Activated naive CD8-positive, alpha-beta T cell treated with anti-CD3 and anti-CD28 coated beads, Interleukin-2, amount 10 ng/mL, durations not matched to agents 7 days and 5 days (primary cell): ENCODE results near the gene SMYD1. TPM values are rescaled to one million over a fixed set of nuclear protein-coding genes. Genes with fewer than 3 reads are reported as not detected.

Experiments
- ATAC-seq: fragments of 150-1000 bp; cut with Tn5 transposase; one replicate; pipeline ENCODE4 v1.10.0; 2021; ENCODE audit warnings: low read depth, moderate library complexity
- POLR2A ChIA-PET: fragments of 350-600 bp; sonication (Branson Sonifier 250); formaldehyde crosslinking; loops from one replicate; lab custom pipeline; 2021; ENCODE audit warnings: antibody characterized with exemption; lab: Charles Lee
- DNase-seq: peaks from one replicate; pipeline ENCODE4 v3.0.0; 2021
- H3K27ac Mint-ChIP-seq: one replicate; pipeline ENCODE4 v1.8.0; 2022; ENCODE audit warnings: mild to moderate bottlenecking, mixed read lengths
- H3K27me3 Mint-ChIP-seq: one replicate; pipeline ENCODE4 v1.8.0; 2022; ENCODE audit warnings: mild to moderate bottlenecking, moderate library complexity, mixed read lengths
- H3K36me3 Mint-ChIP-seq: one replicate; pipeline ENCODE4 v1.8.0; 2021; ENCODE audit warnings: mild to moderate bottlenecking, mixed read lengths
- H3K4me1 Mint-ChIP-seq: one replicate; pipeline ENCODE4 v1.8.0; 2021; ENCODE audit warnings: mixed read lengths
- H3K4me3 Mint-ChIP-seq: one replicate; pipeline ENCODE4 v1.8.0; 2022; ENCODE audit warnings: mild to moderate bottlenecking, moderate library complexity, mixed read lengths
- H3K9me3 Mint-ChIP-seq: one replicate; pipeline ENCODE4 v1.8.0; 2021; ENCODE audit warnings: mixed read lengths
- total RNA-seq, 2 experiments: library from RNA; stranded (reverse); gene quantifications; one replicate each; pipeline ENCODE4 v1.2.3, GENCODE V29; 2021

The SMYD1 gene
- total RNA-seq, 2 experiments from 2014 or later, result not detected

DNA sequence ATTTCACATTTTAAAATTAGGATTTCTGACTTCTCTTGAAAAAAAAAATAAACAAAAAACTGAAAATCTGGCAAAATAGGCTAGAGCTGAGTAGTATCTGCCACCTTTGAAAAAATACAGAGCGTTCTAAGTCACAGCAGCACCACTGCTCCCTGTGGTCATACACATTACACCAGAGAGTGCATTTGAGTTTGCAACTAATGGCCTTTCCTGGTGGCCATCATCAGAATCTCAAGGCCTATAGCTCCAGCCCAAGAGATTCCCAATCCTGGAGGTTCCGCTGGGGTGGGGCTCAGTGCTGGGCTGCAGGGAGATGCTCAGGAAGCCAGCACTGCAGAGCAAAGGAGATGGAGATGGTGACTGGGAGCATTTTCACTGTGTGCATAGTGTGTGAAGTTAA, 17.5 kb downstream of the SMYD1 start:
- H3K36me3 Mint-ChIP-seq, result no peaks in the 10 kb centered on the region
- no peaks in the 10 kb centered on the region for H3K9me3 Mint-ChIP-seq
- H3K4me1 Mint-ChIP-seq, result no peaks in the 10 kb centered on the region
- no peak overlapping the region for H3K4me3 Mint-ChIP-seq
- no peak for ATAC-seq
- H3K27ac Mint-ChIP-seq, result no peak overlapping the region
- no peak for DNase-seq
- no peaks in the 10 kb centered on the region for H3K27me3 Mint-ChIP-seq
- POLR2A ChIA-PET, result no interaction called here

DNA sequence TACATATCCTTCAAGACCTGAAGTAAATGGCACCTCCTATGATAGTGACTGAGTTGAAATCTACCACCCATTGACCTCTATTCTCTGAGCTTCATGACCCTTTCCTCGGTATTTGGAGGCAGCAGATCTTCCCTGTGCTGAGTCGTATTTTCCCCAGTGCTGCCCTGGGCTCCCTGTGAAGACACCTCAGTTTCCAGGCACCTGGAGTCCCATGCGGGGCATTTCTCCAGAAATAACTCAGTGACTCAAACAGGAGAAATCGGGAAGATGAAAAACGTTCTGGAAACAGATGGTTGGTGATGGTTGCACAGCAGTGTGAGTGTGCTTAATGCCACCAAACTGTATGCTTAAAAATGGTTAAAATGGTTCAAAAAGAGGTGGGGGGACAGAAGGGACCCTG, 18.0 kb downstream of the SMYD1 start:
- H3K36me3 Mint-ChIP-seq, result no peaks in the 10 kb centered on the region
- no peaks in the 10 kb centered on the region for H3K9me3 Mint-ChIP-seq
- peaks cover 2% of the 10 kb centered on the region for H3K4me1 Mint-ChIP-seq
- no peak for DNase-seq
- ATAC-seq, result no peak
- H3K4me3 Mint-ChIP-seq, result no peak overlapping the region
- H3K27ac Mint-ChIP-seq, result no peak overlapping the region
- H3K27me3 Mint-ChIP-seq, result no peaks in the 10 kb centered on the region
- POLR2A ChIA-PET, result no interaction called here

DNA sequence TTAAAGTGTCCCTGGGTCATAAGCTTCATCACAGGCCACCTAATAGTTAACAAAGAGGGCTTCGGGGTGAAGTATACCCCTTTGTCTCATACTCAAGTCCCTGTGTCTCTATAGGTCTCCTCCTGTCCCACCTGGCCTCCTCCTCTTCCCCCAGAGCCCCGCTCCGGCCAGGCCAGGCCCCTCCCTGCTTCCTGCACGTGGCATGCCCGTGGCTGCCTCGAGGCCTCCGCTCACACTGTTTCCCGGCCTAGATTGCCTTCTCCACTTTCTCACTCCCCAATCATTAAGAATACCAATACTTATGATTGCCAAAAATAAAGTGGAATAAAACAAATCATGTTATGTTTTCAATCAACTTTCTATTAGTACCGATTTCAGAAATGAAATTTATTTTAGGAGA, 18.8 kb downstream of the SMYD1 start:
- ATAC-seq (no peak), DNase-seq (no peak)
- Mint-ChIP-seq H3K27ac (no peak overlapping the region), H3K4me3 (no peak overlapping the region), H3K27me3 (no peaks in the 10 kb centered on the region), H3K9me3 (no peaks in the 10 kb centered on the region), H3K36me3 (no peaks in the 10 kb centered on the region), H3K4me1 (peaks cover 6% of the 10 kb centered on the region)
- POLR2A ChIA-PET, result no interaction called here

- Mint-ChIP-seq H3K27me3 (no peaks in the 10 kb centered on the region), H3K36me3 (no peaks in the 10 kb centered on the region), H3K27ac (no peak overlapping the region), H3K4me3 (no peak overlapping the region), H3K4me1 (peaks cover 6% of the 10 kb centered on the region), H3K9me3 (no peaks in the 10 kb centered on the region)
- POLR2A ChIA-PET, result no interaction called here
- DNase-seq (no peak), ATAC-seq (no peak)
These were observed 19.4 kb downstream of the SMYD1 start for GRCh38 chr2:88087073-88087472.

- H3K4me3 Mint-ChIP-seq, result no peak overlapping the region
- ATAC-seq (no peak), DNase-seq (no peak)
- H3K4me1 Mint-ChIP-seq, result peaks cover 6% of the 10 kb centered on the region
- H3K36me3 Mint-ChIP-seq, result no peaks in the 10 kb centered on the region
- POLR2A ChIA-PET, result no interaction called here
- no peak overlapping the region for H3K27ac Mint-ChIP-seq
- no peaks in the 10 kb centered on the region for H3K9me3 Mint-ChIP-seq
- no peaks in the 10 kb centered on the region for H3K27me3 Mint-ChIP-seq
These were observed 20.1 kb downstream of the SMYD1 start for GRCh38 chr2:88087763-88088162.

DNA sequence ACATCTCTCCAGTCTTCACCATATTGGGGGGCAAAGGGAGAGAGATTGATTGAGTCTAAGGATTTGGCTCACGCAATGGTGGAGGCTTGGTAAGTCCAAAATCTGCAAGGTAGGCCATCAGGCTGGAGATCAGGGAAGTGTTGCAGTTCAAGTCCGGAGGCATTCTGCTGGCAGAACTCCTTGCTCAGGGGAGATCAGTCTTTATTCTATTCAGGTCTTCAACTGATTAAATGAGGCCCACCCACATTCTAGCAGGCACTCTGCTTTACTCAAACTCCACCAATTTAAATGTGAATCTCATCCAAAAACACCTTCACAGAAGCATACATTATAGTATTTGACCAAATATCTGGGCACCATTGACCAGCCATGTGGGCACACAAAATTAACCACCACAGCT, 21.4 kb downstream of the SMYD1 start:
- no peak for DNase-seq
- Mint-ChIP-seq H3K36me3 (no peaks in the 10 kb centered on the region), H3K9me3 (no peaks in the 10 kb centered on the region), H3K27me3 (no peaks in the 10 kb centered on the region), H3K4me1 (peaks cover 6% of the 10 kb centered on the region), H3K4me3 (no peak overlapping the region), H3K27ac (no peak overlapping the region)
- ATAC-seq, result no peak
- POLR2A ChIA-PET, result no interaction called here

GRCh38 chr2:88090446-88091283, 23.0 kb downstream of the SMYD1 start:
- no peak for ATAC-seq
- H3K4me3 Mint-ChIP-seq, result no peak overlapping the region
- POLR2A ChIA-PET, result no interaction called here

DNA sequence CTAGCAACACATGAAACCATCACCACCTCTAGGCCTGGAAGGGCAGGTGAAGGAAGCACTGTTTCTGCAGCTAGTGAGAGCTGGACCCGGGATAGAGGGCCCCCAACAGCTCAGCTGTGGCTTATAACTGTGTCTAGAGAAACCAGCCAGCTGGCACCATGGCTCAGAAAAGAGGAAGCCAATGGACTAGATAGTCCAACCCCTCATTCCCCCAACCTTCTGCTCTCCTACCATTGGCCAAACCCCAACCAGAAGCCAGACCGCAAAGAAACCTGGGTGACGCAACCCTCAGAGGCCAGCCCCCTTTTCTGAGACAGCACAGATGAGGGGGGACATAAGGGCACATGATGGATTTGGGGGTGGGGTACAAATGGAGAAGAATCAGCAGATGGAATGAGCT, 24.3 kb downstream of the SMYD1 start:
- H3K9me3 Mint-ChIP-seq, result no peaks in the 10 kb centered on the region
- POLR2A ChIA-PET, result no interaction called here
- no peaks in the 10 kb centered on the region for H3K36me3 Mint-ChIP-seq
- H3K27ac Mint-ChIP-seq, result no peak overlapping the region
- H3K4me3 Mint-ChIP-seq, result no peak overlapping the region
- H3K4me1 Mint-ChIP-seq, result peaks cover 6% of the 10 kb centered on the region
- H3K27me3 Mint-ChIP-seq, result no peaks in the 10 kb centered on the region
- DNase-seq, result no peak
- ATAC-seq, result no peak

More at GRCh38 chr2:88090446-88091283, 23.0 kb downstream of the SMYD1 start:
- peaks cover 6% of the 10 kb centered on the region for H3K4me1 Mint-ChIP-seq
- H3K9me3 Mint-ChIP-seq, result no peaks in the 10 kb centered on the region
- no peaks in the 10 kb centered on the region for H3K36me3 Mint-ChIP-seq
- no peak overlapping the region for H3K27ac Mint-ChIP-seq
- DNase-seq, result no peak
- no peaks in the 10 kb centered on the region for H3K27me3 Mint-ChIP-seq

GRCh38 chr2:88092773-88093172, 25.1 kb downstream of the SMYD1 start:
- H3K36me3 Mint-ChIP-seq, result no peaks in the 10 kb centered on the region
- peaks cover 6% of the 10 kb centered on the region for H3K4me1 Mint-ChIP-seq
- ATAC-seq, result no peak
- DNase-seq, result no peak
- POLR2A ChIA-PET, result no interaction called here
- H3K27me3 Mint-ChIP-seq, result no peaks in the 10 kb centered on the region
- no peak overlapping the region for H3K27ac Mint-ChIP-seq
- no peak overlapping the region for H3K4me3 Mint-ChIP-seq
- no peaks in the 10 kb centered on the region for H3K9me3 Mint-ChIP-seq

DNA sequence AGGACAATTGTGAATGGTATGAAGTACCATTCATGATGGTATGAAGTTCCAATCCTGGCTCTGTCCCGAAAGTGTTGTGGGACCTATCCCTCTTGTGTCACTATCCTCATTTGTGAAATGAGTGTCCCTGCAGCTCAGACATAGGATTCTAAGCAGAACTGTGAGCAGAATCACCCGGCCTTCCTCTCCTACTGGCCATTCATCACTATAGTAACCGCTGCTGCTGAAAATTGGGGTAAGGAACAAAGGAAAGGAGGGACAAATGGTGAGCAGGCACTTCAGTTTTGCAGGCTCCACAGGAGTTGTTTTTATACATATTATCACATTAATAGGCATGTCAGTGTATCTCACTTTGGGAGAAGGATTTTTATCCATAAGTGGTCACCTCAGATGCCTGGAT, 27.4 kb downstream of the SMYD1 start:
- H3K36me3 Mint-ChIP-seq, result no peaks in the 10 kb centered on the region
- no peaks in the 10 kb centered on the region for H3K27me3 Mint-ChIP-seq
- no peak for DNase-seq
- H3K9me3 Mint-ChIP-seq, result no peaks in the 10 kb centered on the region
- no peak overlapping the region for H3K4me3 Mint-ChIP-seq
- peaks cover 6% of the 10 kb centered on the region for H3K4me1 Mint-ChIP-seq
- POLR2A ChIA-PET, result no interaction called here
- no peak for ATAC-seq
- no peak overlapping the region for H3K27ac Mint-ChIP-seq

GRCh38 chr2:88096708-88097107, 29.1 kb downstream of the SMYD1 start:
- Mint-ChIP-seq H3K4me3 (no peak overlapping the region), H3K27ac (no peak overlapping the region), H3K9me3 (no peaks in the 10 kb centered on the region), H3K27me3 (no peaks in the 10 kb centered on the region), H3K36me3 (no peaks in the 10 kb centered on the region), H3K4me1 (no peaks in the 10 kb centered on the region)
- POLR2A ChIA-PET, result no interaction called here
- no peak for ATAC-seq
- no peak for DNase-seq

GRCh38 chr2:88097192-88097591, 29.6 kb downstream of the SMYD1 start:
- ATAC-seq (no peak), DNase-seq (no peak)
- H3K27me3 Mint-ChIP-seq, result no peaks in the 10 kb centered on the region
- no peaks in the 10 kb centered on the region for H3K9me3 Mint-ChIP-seq
- no peaks in the 10 kb centered on the region for H3K4me1 Mint-ChIP-seq
- H3K27ac Mint-ChIP-seq, result no peak overlapping the region
- H3K36me3 Mint-ChIP-seq, result no peaks in the 10 kb centered on the region
- POLR2A ChIA-PET, result no interaction called here
- H3K4me3 Mint-ChIP-seq, result no peak overlapping the region

DNA sequence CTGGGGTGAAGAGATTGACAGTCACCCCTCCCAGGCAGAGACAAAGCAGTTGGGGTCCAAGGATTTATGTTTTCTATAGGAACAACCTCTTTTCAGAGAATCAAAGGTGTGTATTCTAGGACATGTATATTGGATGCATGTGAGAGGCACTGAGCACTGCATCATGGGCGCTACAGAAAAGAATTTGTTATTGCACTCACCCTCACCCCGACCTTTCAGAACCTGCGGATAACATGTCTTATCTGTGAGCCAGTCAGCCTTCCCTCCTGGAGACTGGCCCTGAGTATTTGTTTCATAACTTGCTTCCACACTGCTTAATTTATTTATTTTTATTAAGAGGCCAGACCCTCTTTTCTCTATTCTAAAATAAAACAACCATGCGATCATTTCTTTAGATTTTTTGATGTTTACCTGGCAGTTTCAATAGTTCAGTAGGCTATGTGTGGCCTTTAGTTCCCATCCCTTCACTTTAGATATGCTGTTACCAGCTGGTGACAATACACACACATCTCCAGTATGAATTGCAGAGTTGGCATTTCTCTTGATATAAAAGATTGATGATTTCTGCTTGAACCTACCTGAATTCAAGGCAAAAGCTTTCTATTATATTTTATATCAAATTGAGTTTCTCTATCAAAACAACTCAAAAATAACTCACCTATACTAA, 30.4 kb downstream of the SMYD1 start:
- Mint-ChIP-seq H3K4me3 (no peak overlapping the region), H3K36me3 (no peaks in the 10 kb centered on the region), H3K27ac (no peak overlapping the region), H3K4me1 (no peaks in the 10 kb centered on the region), H3K27me3 (no peaks in the 10 kb centered on the region), H3K9me3 (no peaks in the 10 kb centered on the region)
- no peak for ATAC-seq
- POLR2A ChIA-PET, result no interaction called here
- no peak for DNase-seq

GRCh38 chr2:88098558-88098900, 30.9 kb downstream of the SMYD1 start:
- POLR2A ChIA-PET, result no interaction called here
- no peak for ATAC-seq

More at GRCh38 chr2:88098558-88098900, 30.9 kb downstream of the SMYD1 start:
- no peak overlapping the region for H3K27ac Mint-ChIP-seq
- H3K4me1 Mint-ChIP-seq, result no peaks in the 10 kb centered on the region
- no peaks in the 10 kb centered on the region for H3K27me3 Mint-ChIP-seq
- no peak for DNase-seq
- no peaks in the 10 kb centered on the region for H3K9me3 Mint-ChIP-seq
- no peaks in the 10 kb centered on the region for H3K36me3 Mint-ChIP-seq
- H3K4me3 Mint-ChIP-seq, result no peak overlapping the region
